NOMO-1 (cell line): ENCODE measurements around the gene SORBS1.

Experiments
- DNase-seq, 2 experiments: peaks; one replicate each; lab custom pipeline; 2025; ENCODE audit not compliant: unreplicated experiment in 2 of 2; lab: John Stamatoyannopoulos, UW

The SORBS1 gene

DNA sequence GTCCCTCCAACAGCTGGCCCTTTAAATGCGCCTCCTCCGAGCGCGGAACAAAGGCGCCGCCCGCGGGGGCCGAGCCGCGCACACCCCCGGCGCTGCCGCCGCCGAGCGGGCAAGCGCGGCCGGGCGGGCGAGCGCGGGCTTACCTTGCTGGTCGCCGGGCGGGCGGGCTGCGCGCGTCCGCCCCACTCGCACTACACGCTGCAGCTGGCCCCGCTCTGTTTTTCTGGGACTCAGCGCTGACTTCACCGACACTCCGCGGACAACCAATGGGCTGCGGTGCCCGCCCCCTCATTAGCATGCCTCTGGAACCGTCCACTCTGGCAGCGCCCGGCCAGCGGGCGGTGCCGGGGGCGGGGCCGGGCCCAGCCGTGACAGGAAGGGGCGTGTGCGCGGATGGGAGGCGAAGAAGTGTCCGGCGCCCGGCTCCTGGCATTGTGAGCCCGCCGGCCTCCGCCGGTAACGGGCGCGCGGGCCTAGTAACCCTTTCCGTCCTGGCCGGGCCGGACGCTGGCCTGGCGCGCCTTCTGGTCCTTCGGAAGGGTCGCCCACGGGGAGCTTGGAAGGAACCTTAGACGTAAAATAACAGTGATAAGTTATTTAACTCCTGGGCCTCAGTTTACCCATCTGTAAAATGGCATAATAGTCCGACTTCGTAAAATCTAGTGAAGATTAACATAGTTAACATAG, at the start of gene SORBS1:
SORBS1 (minus strand) TSS at position 195 of the 687 bp plus-strand sequence. CDS start 120,236 bp downstream, outside the sequence.
- peak; percentile 96 to 97 for DNase-seq

DNA sequence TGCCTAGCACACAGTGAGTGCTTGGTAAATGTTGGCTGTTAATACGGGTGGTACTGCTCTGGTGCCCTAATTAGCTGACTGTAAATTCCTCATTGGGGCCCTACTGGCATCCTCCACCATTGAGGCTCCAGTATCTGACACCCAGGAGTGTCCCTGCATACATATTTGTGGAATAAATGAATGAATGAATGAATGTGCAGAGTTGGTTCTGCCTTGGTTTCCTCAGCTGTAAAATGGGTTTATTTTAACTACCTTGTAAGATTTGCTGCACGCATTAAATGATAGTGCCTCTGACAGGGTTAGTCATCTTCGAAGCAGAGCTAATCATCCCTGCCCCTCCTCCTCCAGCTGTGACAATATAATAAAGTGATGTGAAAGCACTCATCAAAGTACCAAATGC, 49.6 kb upstream of the SORBS1 start:
- DNase-seq, result no peak

DNA sequence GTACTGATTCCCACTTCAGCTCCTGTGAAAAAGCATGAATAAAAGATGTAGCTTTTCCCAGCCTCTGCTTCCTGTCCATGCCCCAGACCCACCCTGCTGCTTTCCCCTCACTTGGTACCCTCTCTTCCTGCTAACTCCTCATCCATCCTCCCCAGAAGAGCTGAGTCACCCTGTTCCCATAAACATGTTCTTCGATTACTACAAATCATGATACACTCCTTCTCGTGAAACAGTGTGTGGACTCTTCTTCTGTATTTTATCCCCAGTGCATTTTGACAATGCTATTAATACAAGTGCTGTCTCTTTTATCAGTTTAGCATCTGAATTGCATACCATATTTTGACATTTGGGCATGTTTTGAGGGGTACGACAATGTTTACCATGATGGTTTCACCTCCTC, 45.8 kb upstream of the SORBS1 start:
- no peak for DNase-seq

DNA sequence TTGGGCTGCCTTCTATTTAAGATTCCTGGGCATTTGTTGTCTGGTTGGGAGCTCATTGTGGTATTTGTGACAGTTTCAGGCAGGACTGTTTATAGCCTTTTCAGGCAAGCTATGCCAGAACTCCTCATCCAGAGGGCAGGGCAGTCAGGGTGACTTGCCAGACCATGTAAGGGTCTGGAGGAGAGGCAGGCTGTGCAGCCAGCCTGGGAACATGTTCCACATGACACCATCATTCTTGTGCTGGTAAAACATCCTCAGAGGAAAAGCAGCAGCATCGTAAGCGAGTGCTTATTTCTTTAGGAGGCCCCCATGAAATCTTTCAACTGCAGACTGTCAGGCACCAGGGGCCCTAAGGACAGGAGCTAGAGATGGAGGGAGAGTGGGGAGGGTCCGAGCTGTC, 44.0 kb upstream of the SORBS1 start:
- DNase-seq, result no peak

DNA sequence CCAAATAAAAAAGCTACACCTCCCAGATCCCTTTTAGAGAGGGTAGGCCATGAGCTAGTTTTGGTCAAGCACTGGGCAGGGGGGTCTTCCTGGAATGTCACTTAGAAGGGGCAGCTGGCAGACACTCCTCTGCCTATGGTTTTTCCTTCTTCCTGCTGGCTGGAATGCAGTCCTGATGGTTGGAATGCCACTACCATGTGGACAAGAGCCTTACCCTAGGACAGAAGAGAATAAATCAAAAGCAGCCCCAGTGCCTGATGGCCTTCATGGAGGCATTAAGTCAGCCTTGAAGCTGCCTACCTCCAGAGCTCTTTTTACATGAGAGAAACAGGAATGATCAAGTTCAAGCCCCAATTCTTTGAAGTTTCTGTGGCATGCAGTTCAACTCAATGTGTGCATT, 43.5 kb upstream of the SORBS1 start:
- no peak for DNase-seq

DNA sequence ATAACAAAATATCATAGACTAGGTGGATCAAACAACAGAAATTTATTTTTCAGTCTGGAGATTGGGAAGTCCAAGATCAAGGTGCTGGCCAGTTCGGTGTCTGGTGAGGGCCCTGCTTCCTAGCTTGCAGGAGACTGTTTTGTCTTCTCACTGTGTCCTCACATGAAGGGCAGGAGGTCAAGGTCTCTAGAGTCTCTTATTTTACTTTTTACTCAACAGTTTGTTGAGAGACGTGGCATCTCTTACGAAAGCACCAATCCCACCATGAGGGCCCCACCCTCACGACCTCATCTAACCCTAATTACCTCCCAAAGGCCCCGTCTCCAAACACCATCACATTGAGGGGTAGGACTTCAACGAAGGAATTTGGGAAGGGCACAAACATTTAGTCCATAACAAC, 41.2 kb upstream of the SORBS1 start:
- DNase-seq, result no peak

DNA sequence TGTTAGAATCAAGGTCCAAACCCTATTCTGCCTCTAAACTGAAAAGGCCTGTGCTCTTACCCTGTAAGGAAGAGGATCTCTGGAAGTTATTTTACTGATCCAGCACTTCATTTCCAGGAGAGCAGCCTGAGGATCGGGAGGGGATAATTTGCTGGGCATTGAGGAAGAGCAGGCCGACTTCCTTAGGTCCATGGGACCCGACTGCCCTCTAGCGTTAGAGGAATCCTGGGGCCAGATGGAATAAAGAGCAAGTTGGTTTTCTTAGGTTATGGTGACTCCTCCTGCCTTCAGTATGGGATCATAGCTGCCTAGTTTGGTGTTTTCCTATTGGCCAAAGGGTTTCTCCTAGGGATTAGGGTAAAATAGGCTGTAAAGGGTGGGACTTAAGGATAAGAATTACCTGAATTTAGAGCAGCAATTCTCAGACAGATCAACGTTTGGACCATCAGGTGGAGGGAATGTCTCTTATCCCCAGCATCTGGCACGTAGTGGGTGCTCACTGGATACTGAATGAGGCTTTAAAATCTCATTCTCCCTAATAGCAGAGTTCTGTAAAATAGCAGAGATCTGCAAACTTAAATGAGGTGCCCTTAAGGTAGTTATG, 40.0 kb upstream of the SORBS1 start:
- DNase-seq, result peak; percentile 55 to 57

DNA sequence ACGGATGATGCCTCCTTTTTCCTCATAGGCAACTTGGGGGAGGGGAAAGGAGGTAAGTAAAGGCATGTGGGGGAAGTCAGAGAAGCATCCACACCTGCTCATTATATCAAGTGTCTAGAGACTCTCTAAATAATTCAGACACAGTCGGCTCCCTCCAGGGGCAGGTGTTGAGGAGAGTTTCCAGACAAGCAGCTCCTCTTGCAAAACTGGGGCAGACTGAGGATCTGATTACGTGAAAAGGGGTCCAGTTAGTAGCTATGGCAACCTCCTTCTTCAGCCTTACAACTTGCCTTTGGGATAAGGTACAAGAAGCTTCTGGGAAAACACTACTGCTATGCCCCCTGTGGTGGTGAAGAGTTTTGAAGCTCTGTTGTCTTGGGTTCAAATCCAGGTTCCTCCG, 39.0 kb upstream of the SORBS1 start:
- no peak for DNase-seq

DNA sequence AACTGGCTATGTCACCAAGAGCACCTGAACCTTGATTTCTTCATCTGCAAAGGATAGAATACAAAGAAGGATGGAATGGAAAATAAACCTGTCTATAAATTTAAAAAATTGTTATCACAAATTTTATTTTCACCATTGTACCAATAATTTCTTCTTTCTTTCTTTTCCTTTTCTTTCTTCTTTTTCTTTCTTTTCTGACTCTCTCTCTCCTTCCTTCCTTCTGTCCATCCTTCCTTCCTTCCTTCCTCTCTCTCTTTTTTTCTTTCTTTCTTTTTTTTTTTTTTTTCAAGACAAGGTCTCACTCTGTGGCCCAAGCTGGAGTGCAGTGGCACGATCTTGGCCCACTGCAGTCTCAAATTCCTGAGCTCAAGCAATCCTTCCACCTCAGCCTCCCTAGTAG, 36.6 kb upstream of the SORBS1 start:
- DNase-seq, result no peak

DNA sequence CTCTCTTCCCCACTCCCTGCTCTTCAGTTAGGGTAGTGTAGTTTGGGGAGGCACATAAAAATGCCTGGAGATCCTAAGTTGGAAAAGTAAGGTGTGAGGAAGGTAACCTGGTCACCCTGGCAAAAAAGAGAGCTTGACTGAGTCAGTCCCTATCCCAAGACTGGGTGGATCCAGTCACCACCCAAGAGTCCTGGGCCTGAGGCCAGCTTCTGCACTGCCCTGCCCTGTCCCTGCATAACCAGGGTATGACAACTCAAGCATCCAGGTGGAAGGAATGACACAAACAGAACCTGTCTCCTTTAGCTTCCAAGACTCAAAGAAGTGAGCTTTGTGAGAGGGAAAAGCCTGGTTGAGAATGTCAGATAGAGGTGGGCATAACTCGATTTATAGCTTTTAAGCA, 26.9 kb upstream of the SORBS1 start:
- no peak for DNase-seq

DNA sequence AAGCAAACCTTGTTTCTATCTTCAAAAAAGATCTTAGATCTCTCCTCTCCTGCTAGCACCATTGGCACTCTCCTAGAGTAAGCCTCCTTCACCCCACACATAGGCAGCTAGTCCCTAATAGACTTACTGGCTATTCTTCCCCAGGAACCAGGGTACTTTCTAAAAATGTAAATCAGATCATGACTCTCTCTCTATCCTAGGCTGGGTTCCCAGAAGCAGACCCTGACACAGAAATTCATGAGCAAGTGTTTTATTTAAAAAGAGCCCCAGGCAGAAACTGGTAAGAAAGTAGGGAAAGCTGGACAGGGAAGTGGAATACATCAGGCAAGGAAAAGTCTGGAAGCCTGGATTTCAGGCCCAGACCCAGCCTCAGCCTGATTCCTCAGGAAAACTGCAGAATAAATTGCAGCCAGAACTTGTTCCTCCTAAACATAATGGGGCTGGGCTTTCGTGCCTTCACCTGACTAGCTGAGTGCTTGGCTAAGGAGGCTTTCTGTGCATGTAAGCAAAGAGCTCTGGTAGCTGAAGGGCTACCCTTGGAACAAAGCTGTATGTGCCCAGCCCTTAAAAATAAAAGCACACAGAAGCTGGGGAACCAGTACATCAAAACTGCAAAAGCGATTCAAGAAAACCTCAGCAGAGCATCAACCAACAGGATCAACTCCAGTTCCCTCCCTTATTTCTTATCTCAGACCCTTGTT, 18.8 kb upstream of the SORBS1 start:
- no peak for DNase-seq

DNA sequence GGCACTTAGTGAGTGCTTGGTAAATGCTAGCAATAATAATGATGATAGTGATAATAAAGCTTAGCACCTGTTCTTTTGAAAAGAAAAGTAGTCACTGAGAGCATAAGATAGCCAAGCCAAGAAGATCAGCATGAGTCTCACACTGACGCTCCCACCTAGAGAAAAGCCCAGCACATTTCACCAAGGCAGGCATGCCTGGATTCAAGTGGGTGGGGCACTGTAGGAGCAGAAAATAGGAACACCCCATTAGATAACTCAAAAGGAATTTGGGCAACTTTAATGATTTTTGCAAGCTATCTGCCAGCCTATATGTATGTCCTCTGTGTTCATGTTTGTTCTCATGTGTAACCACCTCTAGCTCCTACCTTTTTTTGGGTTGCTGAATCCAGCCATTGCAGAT, 18.1 kb upstream of the SORBS1 start:
- DNase-seq, result no peak

DNA sequence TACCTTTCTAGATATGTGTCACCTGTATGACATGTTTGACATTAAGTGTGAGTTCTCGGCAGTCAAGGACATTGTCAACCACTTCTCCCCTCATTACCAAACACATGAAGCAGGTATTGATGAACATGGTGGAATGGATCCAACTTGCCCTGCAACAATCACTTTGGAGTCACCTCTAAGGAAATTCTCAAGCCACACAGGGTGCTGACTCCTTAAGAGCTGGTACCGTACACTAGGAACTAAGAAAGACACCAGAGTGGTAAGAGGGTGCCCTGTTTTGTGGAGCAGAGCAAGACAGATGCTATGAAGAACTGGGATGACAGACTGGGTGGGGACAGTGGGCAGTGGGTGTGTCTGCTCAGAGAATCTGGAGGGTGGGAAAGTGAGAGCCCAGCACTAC, 17.4 kb upstream of the SORBS1 start:
- no peak for DNase-seq

DNA sequence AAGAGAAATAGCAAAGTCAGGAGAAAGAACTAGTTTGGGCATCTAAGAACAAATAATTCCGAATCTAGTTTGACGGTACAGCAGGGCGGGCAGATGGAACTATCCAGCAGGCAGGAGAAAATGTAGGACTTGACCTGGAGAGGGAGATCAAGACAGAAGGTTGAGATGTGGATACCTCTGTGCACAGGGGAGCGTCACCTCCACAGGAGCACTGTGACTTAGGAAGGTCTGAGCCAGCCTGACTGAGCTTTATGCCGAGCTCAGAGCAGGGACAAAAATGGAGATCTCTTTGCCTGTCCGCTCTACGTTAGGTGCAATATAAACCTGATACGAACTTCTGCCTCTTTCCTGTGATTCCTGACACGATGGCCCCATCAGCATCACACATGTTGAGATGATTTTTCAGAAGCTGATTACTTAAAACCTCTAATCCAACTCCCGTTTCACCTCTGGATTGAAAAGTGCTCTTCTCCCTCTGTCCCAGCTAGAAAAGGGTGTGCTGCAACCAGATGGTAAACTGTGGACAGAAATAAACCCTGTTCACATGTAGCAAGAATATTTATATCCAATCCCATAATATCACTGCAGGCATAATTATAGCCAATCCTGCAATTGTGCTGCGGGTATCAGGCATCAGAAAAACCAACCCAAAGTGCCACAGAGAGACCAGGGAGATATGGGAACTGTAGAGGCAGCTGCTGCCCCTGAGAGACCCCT, 13.6 kb upstream of the SORBS1 start:
- no peak for DNase-seq

DNA sequence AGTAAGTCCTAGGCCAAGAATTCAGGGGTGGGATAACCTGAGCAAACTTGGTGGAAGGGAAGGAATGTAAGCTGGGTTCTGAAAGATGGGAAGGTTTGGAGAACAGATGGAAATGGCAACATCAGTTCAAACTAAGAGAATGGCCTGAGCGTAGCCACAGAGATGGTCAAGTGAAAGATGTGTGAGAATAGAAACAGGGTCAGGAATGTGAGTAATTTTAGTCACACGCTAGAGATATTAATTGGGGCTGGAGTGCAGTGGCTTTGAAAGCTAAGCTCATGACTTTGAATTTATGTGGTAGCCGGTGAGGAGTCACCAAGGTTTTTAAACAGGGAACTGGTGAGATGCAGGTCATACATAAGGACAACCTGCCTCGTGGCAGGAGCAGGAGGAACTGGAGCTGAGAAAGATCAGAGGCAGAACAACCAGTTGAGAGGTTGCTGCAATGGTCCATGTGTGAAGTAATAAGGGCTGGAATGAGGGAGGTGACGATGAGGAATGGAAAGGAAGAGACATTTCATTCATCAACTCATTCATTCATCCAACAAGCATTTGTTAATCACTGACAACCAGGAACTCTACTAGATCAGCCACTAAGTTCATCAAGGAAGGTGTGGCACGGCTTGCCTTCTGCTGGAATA, 12.9 kb upstream of the SORBS1 start:
- DNase-seq, result no peak

DNA sequence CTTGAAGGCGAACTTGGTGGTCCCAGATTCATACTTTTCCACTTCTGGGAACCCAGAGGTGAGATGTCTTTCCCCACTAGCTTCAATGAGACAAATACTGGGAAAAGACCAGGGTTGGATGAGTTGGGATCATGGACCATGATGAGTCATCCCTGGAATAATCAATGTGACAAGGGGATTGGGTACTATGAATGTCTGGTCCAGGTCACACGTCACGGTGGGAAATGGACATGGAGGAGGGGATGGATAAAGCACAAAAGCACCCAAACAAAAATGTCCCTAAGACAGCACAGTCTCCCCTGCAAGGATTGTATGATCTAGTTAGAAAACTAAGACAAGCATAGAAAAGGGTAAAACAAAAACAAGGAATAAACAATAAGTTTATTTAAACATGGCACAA, 12.4 kb upstream of the SORBS1 start:
- DNase-seq, result no peak

DNA sequence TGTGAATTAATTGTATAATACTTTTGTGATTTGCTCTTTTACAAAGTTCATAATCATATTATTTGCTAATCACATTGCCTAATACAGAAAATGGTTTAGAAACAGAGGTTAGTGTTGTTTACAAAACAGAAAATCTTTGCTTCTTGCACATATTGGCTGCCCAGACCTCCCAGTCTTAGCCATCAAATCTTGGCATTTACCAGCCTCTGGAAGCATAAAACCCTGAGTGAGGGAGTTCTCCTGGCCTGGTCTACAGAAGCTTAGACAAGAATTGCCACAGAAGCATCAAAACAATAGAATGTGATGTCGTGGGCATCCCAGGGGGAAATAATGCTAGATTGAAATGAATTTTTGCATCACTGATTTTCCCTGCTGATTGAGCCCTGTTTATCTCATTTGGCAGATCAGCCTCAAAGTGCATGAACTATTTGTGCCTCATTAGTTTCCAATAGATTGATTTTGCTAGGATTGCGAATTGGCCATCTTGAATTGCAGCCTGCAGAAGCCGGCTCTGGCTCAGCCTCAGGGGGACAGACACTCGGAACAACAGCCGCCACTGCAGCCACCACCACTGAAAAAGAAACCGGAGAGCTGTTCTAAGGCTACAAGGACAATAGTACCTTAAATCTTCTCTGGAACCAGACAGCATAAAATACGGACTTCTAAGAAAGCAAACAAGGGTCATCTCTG, 11.1 kb upstream of the SORBS1 start:
- DNase-seq, result no peak

DNA sequence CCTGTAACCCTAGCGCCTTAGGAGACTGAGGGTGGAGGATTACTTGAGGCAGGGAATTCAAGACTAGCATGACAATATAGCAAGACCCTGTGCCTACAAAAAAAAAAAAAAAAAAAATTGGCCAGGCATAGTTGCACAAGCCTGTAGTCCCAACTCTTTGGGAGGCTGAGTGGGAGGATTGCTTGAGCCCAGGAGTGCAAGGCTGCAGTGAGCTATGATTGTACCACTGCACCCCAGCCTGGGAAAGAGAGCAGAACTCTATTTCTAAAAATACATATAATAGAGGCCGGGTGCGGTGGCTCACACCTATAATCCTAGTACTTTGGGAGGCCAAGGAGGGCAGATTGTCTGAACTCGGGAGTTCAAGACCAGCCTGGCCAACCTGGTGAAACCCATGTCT, 10.2 kb upstream of the SORBS1 start:
- DNase-seq, result no peak

DNA sequence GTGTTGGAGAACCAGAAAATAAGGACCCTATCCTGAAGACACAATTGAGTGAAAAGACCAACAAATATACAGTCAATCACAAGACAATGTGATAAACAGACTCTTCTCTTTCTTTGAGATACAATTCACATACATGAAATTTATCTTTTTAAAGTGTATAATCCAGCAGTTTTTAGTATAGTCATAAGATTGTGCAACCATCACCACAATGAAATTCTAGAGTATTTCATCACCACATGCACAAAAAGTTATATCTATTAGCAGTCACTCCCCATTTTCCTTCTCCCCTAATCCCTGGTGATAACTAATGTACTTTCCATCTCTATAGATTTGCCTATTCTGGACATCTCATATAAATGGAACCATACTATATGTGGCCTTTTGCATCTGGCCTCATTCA, 8.2 kb upstream of the SORBS1 start:
- DNase-seq, result no peak

DNA sequence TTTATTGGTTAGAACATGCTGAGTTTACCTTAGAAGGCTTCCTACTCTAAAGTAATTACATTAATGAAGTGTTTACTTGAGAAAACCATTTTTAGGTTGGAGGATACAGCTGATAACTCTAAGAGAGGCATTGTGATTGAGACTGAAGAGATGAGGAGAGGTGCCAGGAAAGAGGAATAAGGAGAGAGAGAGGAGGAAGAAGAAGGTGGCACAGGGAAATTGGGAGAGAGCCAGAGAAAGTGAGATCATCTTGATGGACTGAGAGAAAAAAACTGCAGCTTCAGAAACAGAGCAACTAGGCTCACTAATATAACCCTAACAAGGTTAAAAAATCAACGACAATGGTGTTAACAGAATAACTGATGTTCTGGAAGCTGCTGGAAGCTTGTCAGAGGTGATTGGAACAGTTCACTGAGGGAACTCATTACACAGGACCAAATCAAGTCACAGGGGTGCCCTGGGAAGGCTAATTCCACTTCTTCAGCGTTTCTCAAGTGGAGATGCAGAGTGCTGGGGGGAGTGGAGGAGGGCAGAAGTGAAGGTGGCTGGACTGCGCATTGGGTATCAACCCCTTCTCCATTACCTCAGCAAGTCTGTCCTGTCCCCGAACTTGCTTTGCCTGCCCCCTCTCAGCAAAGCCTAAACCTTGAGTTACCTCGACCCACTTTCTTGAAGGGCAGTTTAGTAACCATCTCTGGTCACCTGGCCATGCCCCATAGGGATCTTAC, 6.9 kb upstream of the SORBS1 start:
- DNase-seq, result no peak
